ENCODE measurements around the gene ANKUB1. TPM values are rescaled to one million over a fixed set of nuclear protein-coding genes. Genes with fewer than 3 reads are reported as not detected.

ANKUB1 gene
- polyA plus RNA-seq, 3 donors: 0.05 TPM; not detected in 2

DNA sequence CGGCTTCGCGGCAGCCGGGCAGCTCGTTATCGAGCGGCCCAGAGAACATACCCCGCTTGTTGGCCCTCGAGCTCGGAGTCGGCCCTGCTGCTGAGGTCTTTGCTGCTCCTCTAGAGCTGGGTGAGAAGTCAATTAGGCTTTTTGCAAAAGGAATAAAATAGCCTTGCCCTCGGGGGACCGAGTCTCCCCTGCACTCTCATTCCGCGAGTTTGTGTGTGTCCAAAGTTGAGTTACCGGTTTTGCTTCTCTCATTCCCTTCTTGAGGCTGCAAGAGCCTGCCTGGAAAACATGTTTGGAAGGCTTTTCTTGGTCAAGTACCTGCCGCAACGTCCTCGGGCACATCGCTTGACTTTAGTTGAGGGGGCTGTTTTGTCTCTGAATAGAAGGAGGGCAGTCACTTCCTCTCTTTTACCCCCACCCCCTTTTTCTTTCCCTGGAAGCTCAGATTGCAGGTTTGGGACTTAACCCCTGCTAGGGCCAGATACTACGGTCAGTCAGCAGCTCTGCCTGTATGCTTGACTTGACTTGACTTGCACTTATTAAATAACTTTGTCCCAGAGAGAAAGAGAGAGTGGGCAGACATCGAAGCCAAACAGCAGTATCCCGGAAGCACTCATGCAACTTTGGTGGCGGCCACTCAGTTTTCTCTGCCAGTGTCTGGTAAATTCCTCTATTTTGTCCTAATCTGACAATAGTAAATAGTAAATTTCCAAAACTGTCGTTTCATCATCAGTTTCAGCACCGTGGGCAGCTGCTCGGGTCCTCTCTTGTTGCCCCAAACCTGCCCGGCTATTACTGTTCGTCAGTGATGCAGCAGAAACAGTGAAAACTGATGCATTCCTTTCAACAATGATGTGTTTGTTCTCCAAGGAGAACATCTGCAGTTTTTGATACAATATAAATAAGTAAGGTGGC, 21.3 kb upstream of the ANKUB1 start:
- Mint-ChIP-seq H3K36me3 (peaks cover 6 to 7% of the 10 kb centered on the region in 2 donors), H3K4me1 (peaks cover 60% of the 10 kb centered on the region), H3K9me3 (peaks cover 0 to 4% (median 0%) of the 10 kb centered on the region in 7 donors), H3K4me3 (peak overlapping the region; percentile 93 to 99), H3K27me3 (ENCODE audit: low read depth in 3 of 3) (peaks cover 0 to 3% (median 2%) of the 10 kb centered on the region in 3 donors), H3K27ac (peak overlapping the region; percentile 97 to 100 (median 99))
- Histone ChIP-seq H3K36me3 (replicated peaks in 1 of 2; ENCODE audit: control insufficient read depth in 1 of 2, insufficient read depth in 2 of 2, low read length in 2 of 2) (no peaks in the 10 kb centered on the region), H3K79me2 (ENCODE audit: insufficient read depth, low read length) (peaks cover 55% of the 10 kb centered on the region), H3K4me1 (ENCODE audit: control insufficient read depth in 1 of 2, insufficient read depth in 2 of 2, low read length in 2 of 2) (peaks cover 53 to 59% of the 10 kb centered on the region in 2 donors), H4K20me1 (ENCODE audit: insufficient read depth, low read length) (peaks cover 5% of the 10 kb centered on the region), H3K9ac (ENCODE audit: insufficient read depth, low read length, poor library complexity, severe bottlenecking) (peak overlapping the region; percentile 93), H3K27me3 (ENCODE audit: control insufficient read depth in 2 of 2, insufficient read depth in 2 of 2, low read length in 2 of 2) (no peaks in the 10 kb centered on the region), H3K27ac (ENCODE audit: low read depth in 1 of 2, low read length in 2 of 2) (peak overlapping the region; percentile 98 to 100), H3K9me3 (replicated peaks in 1 of 2; ENCODE audit: control insufficient read depth in 1 of 2, insufficient read depth in 1 of 2, low read length in 2 of 2) (no peaks in the 10 kb centered on the region), H3K4me2 (replicated peaks; ENCODE audit: extremely low read depth, low read length, poor library complexity, severe bottlenecking) (peak overlapping the region; percentile 68), H3K4me3 (replicated peaks in 1 of 3; ENCODE audit: low read depth in 2 of 3, low read length in 3 of 3) (peak overlapping the region; percentile 91 to 99 (median 91)), H2AFZ (ENCODE audit: insufficient read depth, low read depth, low read length, poor library complexity, severe bottlenecking) (peak overlapping the region; percentile 83)
- peak; percentile 30 to 52 (median 42) for DNase-seq
- intact Hi-C loops (cut with micrococcal nuclease): no loop called here
- TF ChIP-seq, protein P1, sequence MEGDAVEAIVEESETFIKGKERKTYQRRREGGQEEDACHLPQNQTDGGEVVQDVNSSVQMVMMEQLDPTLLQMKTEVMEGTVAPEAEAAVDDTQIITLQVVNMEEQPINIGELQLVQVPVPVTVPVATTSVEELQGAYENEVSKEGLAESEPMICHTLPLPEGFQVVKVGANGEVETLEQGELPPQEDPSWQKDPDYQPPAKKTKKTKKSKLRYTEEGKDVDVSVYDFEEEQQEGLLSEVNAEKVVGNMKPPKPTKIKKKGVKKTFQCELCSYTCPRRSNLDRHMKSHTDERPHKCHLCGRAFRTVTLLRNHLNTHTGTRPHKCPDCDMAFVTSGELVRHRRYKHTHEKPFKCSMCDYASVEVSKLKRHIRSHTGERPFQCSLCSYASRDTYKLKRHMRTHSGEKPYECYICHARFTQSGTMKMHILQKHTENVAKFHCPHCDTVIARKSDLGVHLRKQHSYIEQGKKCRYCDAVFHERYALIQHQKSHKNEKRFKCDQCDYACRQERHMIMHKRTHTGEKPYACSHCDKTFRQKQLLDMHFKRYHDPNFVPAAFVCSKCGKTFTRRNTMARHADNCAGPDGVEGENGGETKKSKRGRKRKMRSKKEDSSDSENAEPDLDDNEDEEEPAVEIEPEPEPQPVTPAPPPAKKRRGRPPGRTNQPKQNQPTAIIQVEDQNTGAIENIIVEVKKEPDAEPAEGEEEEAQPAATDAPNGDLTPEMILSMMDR (IDR thresholded peaks at IDR 0.05): no peak
- 0% methylated on average over 16 of the region's 29 CpGs for WGBS (ENCODE audit: insufficient coverage)

DNA sequence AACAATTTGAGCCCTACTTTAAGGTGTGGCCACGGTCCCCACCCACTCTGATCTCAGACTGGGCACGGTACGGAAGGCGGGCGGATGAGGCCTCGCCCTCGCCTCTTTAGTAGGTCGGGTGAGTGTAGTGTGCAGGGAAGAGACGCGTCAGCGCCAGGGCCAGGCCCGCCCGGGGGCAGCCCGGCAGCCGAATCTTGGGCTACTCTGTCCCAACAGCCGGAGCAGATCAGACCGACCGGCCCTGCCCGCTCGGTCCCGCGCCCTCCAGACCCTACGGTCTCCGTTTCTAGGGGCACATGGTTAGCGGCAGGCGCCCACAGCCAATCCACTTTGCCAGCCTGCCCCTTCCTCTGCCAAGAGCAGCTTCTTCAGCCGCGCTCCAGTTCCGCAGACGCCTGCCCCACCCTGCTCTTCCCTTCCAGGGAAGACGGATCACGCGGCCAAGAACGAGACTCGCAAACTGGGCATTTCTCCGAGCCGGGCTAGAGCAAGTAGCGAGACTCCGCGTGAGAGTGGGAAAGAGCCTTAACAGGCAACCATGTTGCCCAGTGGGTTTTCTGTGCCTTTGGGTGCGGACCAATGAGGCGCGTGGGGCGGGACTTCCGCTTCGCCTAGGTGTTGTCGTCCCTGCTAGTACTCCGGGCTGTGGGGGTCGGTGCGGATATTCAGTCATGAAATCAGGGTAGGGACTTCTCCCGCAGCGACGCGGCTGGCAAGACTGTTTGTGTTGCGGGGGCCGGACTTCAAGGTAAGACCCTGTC, 20.4 kb upstream of the ANKUB1 start, which contains the start of gene RNF13:
RNF13 (plus strand) TSS at position 610 of the 761 bp plus-strand sequence. CDS start 32,812 bp downstream, outside the sequence.
- no peaks in the 10 kb centered on the region for H3K36me3 ChIP-seq (replicated peaks in 1 of 2; ENCODE audit: control insufficient read depth in 1 of 2, insufficient read depth in 2 of 2, low read length in 2 of 2)
- Mint-ChIP-seq H3K9me3 (peaks cover 0 to 4% (median 0%) of the 10 kb centered on the region in 7 donors), H3K4me1 (peaks cover 55% of the 10 kb centered on the region), H3K27ac (peak within 1 kb of the TSS; percentile 97 to 100 (median 99)), H3K4me3 (peak within 1 kb of the TSS; percentile 93 to 99), H3K36me3 (peaks cover 4 to 7% of the 10 kb centered on the region in 2 donors), H3K27me3 (ENCODE audit: low read depth in 3 of 3) (peaks cover 0 to 3% (median 2%) of the 10 kb centered on the region in 3 donors)
- H3K9ac ChIP-seq (ENCODE audit: insufficient read depth, low read length, poor library complexity, severe bottlenecking): peak within 1 kb of the TSS; percentile 93
- H3K9me3 ChIP-seq (replicated peaks in 1 of 2; ENCODE audit: control insufficient read depth in 1 of 2, insufficient read depth in 1 of 2, low read length in 2 of 2): no peaks in the 10 kb centered on the region
- WGBS (ENCODE audit: insufficient coverage): under 1% methylated on average over 56 of the region's 56 CpGs
- peak; percentile 92 to 97 (median 96) for DNase-seq
- H2AFZ ChIP-seq (ENCODE audit: insufficient read depth, low read depth, low read length, poor library complexity, severe bottlenecking): peak within 1 kb of the TSS; percentile 83
- intact Hi-C loops (cut with micrococcal nuclease): no loop called here
- H3K4me1 ChIP-seq (ENCODE audit: control insufficient read depth in 1 of 2, insufficient read depth in 2 of 2, low read length in 2 of 2): peaks cover 47 to 59% of the 10 kb centered on the region in 2 donors
- TF ChIP-seq, protein P1 (IDR thresholded peaks at IDR 0.05): no peak
- H3K27ac ChIP-seq (ENCODE audit: low read depth in 1 of 2, low read length in 2 of 2): peak within 1 kb of the TSS; percentile 98 to 100
- peaks cover 47% of the 10 kb centered on the region for H3K79me2 ChIP-seq (ENCODE audit: insufficient read depth, low read length)
- H4K20me1 ChIP-seq (ENCODE audit: insufficient read depth, low read length): peaks cover 5% of the 10 kb centered on the region
- H3K27me3 ChIP-seq (ENCODE audit: control insufficient read depth in 2 of 2, insufficient read depth in 2 of 2, low read length in 2 of 2): no peaks in the 10 kb centered on the region
- H3K4me3 ChIP-seq (replicated peaks in 1 of 3; ENCODE audit: low read depth in 2 of 3, low read length in 3 of 3): peak within 1 kb of the TSS; percentile 91 to 99 (median 91)
- peak within 1 kb of the TSS; percentile 68 for H3K4me2 ChIP-seq (replicated peaks; ENCODE audit: extremely low read depth, low read length, poor library complexity, severe bottlenecking)

Data from CD14-positive monocyte (primary cell).